ENCODE results near the gene SLC6A19. TPM values are rescaled to one million over a fixed set of nuclear protein-coding genes. Genes with fewer than 3 reads are reported as not detected.

SLC6A19 gene
- total and polyA plus RNA-seq, 4 donors: 0.17 to 4.9 (median 0.91) TPM

DNA sequence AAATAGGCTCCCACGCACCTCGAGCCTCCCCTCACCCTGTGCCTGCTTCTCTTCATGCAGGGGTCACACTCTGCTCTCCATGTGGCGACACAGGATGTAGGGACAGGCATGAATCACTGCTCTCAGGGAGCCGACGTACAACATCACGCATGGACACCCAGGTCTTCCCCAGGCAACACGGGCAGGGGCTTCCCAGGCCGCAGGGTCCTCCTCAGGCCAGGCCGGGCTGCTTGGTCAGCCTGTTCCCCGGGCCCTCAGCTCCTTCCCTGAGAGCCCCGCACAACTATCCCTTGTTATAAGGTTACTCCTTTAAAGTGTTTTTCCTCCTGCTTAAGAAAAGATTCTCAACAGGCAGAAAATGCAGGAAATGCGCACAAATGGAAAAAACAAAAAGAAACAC, 24.8 kb downstream of the SLC6A19 start:
- no peaks in the 10 kb centered on the region for H3K27me3 ChIP-seq (ENCODE audit: control insufficient read depth in 4 of 4, insufficient read depth in 4 of 4, low read length in 3 of 4)
- no peak for DNase-seq (ENCODE audit: low spot score)
- TF ChIP-seq FOXA2 (IDR thresholded peaks at IDR 0.05) (no peak), CTCF (IDR thresholded peaks at IDR 0.05; ENCODE audit: low read depth, low read length, missing input control) (no peak), FOXA1 (IDR thresholded peaks at IDR 0.05) (no peak), GABPA (IDR thresholded peaks at IDR 0.05 in 1 of 2, conservative IDR thresholded peaks at IDR 0.05 in 1 of 2) (no peak), HNF4A (conservative IDR thresholded peaks at IDR 0.05) (no peak), SP1 (IDR thresholded peaks at IDR 0.05) (no peak), ZBTB33 (IDR thresholded peaks at IDR 0.05) (no peak)
- TF ChIP-seq, protein P1, sequence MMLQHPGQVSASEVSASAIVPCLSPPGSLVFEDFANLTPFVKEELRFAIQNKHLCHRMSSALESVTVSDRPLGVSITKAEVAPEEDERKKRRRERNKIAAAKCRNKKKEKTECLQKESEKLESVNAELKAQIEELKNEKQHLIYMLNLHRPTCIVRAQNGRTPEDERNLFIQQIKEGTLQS (IDR thresholded peaks at IDR 0.05): no peak
- TF ChIP-seq, protein P2, sequence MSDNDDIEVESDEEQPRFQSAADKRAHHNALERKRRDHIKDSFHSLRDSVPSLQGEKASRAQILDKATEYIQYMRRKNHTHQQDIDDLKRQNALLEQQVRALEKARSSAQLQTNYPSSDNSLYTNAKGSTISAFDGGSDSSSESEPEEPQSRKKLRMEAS (IDR thresholded peaks at IDR 0.05): no peak
- H3K36me3 ChIP-seq (ENCODE audit: control insufficient read depth in 4 of 4, insufficient read depth in 3 of 4, low read depth in 1 of 4, low read length in 3 of 4): no peaks in the 10 kb centered on the region
- 79% methylated on average over 12 of the region's 12 CpGs for WGBS
- H3K4me3 ChIP-seq (ENCODE audit: low read depth in 1 of 3, low read length in 3 of 3): no peak overlapping the region
- no peaks in the 10 kb centered on the region for H3K9me3 ChIP-seq (ENCODE audit: control insufficient read depth in 4 of 4, low read length in 3 of 4)
- H3K27ac ChIP-seq (ENCODE audit: low read depth in 1 of 2, low read length in 2 of 2): no peak overlapping the region
- no peaks in the 10 kb centered on the region for H3K4me1 ChIP-seq (ENCODE audit: control insufficient read depth in 4 of 4, insufficient read depth in 4 of 4, low read length in 3 of 4)
- no peak overlapping the region for H3K9ac ChIP-seq (ENCODE audit: low read depth in 1 of 2, low read length in 2 of 2)

DNA sequence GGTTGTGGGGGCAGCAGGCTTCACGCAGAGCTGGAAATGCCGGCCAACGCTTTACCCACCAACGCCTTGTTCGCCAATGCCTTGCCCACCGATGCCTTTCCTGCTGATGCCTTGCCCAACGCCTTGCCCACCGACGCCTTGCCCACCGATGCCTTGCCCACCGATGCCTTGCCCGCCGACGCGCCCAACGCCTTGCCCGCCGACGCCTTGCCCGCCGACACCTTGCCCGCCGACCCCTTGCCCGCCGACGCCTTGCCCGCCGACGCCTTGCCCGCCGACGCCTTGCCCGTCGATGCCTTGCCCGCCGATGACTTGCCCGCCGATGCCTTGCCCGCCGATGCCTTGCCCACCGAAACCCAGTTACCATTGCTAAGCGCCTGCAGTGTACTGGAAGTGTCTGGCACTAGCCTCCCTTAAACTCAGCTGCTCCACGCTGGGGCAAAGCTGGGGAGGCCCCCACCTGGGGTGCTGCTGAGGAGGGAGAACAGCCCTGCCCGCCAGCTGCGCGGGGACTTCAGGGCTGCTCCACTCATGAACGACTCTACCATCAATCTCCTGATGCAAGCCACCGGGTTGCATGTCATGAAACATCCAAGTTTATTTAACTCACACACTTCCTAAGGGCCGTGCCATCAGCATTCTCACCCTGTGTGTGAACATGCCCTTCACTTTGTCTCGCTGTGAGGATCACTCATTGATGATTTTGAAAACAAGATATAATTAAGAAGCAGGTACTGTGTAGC, 25.6 kb downstream of the SLC6A19 start:
- no peak overlapping the region for H3K4me3 ChIP-seq (ENCODE audit: low read depth in 1 of 3, low read length in 3 of 3)
- H3K27me3 ChIP-seq (ENCODE audit: control insufficient read depth in 4 of 4, insufficient read depth in 4 of 4, low read length in 3 of 4): no peaks in the 10 kb centered on the region
- H3K9me3 ChIP-seq (ENCODE audit: control insufficient read depth in 4 of 4, low read length in 3 of 4): no peaks in the 10 kb centered on the region
- DNase-seq (ENCODE audit: low spot score): no peak
- H3K9ac ChIP-seq (ENCODE audit: low read depth in 1 of 2, low read length in 2 of 2): no peak overlapping the region
- H3K4me1 ChIP-seq (ENCODE audit: control insufficient read depth in 4 of 4, insufficient read depth in 4 of 4, low read length in 3 of 4): no peaks in the 10 kb centered on the region
- 85% methylated on average over 50 of the region's 50 CpGs for WGBS
- no peaks in the 10 kb centered on the region for H3K36me3 ChIP-seq (ENCODE audit: control insufficient read depth in 4 of 4, insufficient read depth in 3 of 4, low read depth in 1 of 4, low read length in 3 of 4)
- no peak overlapping the region for H3K27ac ChIP-seq (ENCODE audit: low read depth in 1 of 2, low read length in 2 of 2)
- TF ChIP-seq YY1 (IDR thresholded peaks at IDR 0.05): no peak
- TF ChIP-seq ZBTB33 (IDR thresholded peaks at IDR 0.05): no peak
- TF ChIP-seq, protein P1 (IDR thresholded peaks at IDR 0.05): no peak
- no peak for TF ChIP-seq JUND (IDR thresholded peaks at IDR 0.05)
- TF ChIP-seq TAF1 (conservative IDR thresholded peaks at IDR 0.05): no peak
- no peak for TF ChIP-seq HNF4G (IDR thresholded peaks at IDR 0.05)
- TF ChIP-seq, protein P2 (IDR thresholded peaks at IDR 0.05): no peak
- TF ChIP-seq, protein P3, sequence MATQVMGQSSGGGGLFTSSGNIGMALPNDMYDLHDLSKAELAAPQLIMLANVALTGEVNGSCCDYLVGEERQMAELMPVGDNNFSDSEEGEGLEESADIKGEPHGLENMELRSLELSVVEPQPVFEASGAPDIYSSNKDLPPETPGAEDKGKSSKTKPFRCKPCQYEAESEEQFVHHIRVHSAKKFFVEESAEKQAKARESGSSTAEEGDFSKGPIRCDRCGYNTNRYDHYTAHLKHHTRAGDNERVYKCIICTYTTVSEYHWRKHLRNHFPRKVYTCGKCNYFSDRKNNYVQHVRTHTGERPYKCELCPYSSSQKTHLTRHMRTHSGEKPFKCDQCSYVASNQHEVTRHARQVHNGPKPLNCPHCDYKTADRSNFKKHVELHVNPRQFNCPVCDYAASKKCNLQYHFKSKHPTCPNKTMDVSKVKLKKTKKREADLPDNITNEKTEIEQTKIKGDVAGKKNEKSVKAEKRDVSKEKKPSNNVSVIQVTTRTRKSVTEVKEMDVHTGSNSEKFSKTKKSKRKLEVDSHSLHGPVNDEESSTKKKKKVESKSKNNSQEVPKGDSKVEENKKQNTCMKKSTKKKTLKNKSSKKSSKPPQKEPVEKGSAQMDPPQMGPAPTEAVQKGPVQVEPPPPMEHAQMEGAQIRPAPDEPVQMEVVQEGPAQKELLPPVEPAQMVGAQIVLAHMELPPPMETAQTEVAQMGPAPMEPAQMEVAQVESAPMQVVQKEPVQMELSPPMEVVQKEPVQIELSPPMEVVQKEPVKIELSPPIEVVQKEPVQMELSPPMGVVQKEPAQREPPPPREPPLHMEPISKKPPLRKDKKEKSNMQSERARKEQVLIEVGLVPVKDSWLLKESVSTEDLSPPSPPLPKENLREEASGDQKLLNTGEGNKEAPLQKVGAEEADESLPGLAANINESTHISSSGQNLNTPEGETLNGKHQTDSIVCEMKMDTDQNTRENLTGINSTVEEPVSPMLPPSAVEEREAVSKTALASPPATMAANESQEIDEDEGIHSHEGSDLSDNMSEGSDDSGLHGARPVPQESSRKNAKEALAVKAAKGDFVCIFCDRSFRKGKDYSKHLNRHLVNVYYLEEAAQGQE (IDR thresholded peaks at IDR 0.05): no peak
- no peak for TF ChIP-seq GABPA (IDR thresholded peaks at IDR 0.05 in 1 of 2, conservative IDR thresholded peaks at IDR 0.05 in 1 of 2)
- TF ChIP-seq NR2F2 (IDR thresholded peaks at IDR 0.05): no peak
- no peak for TF ChIP-seq EGR1 (IDR thresholded peaks at IDR 0.05; ENCODE audit: low read depth in 2 of 2)
- TF ChIP-seq RAD21 (IDR thresholded peaks at IDR 0.05): no peak
- no peak for TF ChIP-seq FOXA1 (IDR thresholded peaks at IDR 0.05)
- no peak for TF ChIP-seq FOXA2 (IDR thresholded peaks at IDR 0.05)
- TF ChIP-seq RXRA (IDR thresholded peaks at IDR 0.05): no peak
- TF ChIP-seq SP1 (IDR thresholded peaks at IDR 0.05): no peak
